Stomach (tissue), 9 donors: ENCODE data around the gene CBX8. TPM values are rescaled to one million over a fixed set of nuclear protein-coding genes. Genes with fewer than 3 reads are reported as not detected.

Experiments used
- DNase-seq, 2 donors: peaks; one replicate each; pipeline versions ENCODE4 v3.0.0 to v3.0.0-alpha.2; 2013 to 2019
- H3K27ac ChIP-seq, 5 donors: fragments of 200-600 bp in 4 of 5; sonication (generic) in 4 of 5; one replicate each; pipeline ENCODE4 v1.5.1; 2013 to 2019; ENCODE audit warnings: mild to moderate bottlenecking in 1 of 5, moderate library complexity in 1 of 5
- H3K27me3 ChIP-seq, 3 donors: fragments of 200-600 bp; sonication (generic); one replicate each; pipeline ENCODE4 v1.5.1; 2017 to 2019; ENCODE audit warnings: mixed run types in 1 of 3
- H3K36me3 ChIP-seq, 4 donors: fragments of 200-600 bp; sonication (generic); 1 replicate in 3 of 4; 2 replicates in 1 of 4; pipeline ENCODE4 v1.5.1; 2016 to 2019
- H3K4me1 ChIP-seq, 4 donors: fragments of 200-600 bp; sonication (generic); one replicate each; pipeline ENCODE4 v1.5.1; 2016 to 2019
- H3K4me3 ChIP-seq, 4 donors: fragments of 200-600 bp; sonication (generic) in 3 of 4; one replicate each; pipeline ENCODE4 v1.5.1; 2016 to 2019; ENCODE audit warnings: mild to moderate bottlenecking in 1 of 4
- H3K9me3 ChIP-seq, 4 donors: fragments of 200-600 bp; sonication (generic); one replicate each; pipeline ENCODE4 v1.5.1; 2016 to 2019
- EP300 ChIP-seq: sonication (generic); formaldehyde crosslinking; IDR thresholded peaks from one replicate; pipeline ENCODE4 v1.6.1; 2017; ENCODE audit warnings: antibody characterized with exemption
- POLR2A ChIP-seq, 4 donors: fragments of 450-650 bp; IDR thresholded peaks; one replicate each; pipeline ENCODE4 v1.6.1; 2016; ENCODE audit warnings: antibody characterized with exemption in 4 of 4, control low read depth in 2 of 4, mild to moderate bottlenecking in 1 of 4, moderate library complexity in 1 of 4
- POLR2AphosphoS5 ChIP-seq, 3 donors: sonication (generic); formaldehyde crosslinking; IDR thresholded peaks; one replicate each; pipeline ENCODE4 v1.6.1; 2016; ENCODE audit warnings: antibody characterized with exemption in 3 of 3
- WGBS, 5 donors: extraction: QIAGEN DNeasy Blood & Tissue Kit in 3 of 5; methylation state at CpG; one replicate each; pipeline versions ENCODE4 v1.1.5 to v1.1.7; 2013 to 2018; 5-methylcytosine and 5-hydroxymethylcytosine counted together
- intact Hi-C: fragments of 100-400 bp; cut with DNase I; formaldehyde crosslinking; loops from one replicate; pipeline ENCODE4 v1.15.1; 2023; ENCODE audit warnings: low total_unique reads
- polyA plus RNA-seq, 3 donors: library from polyadenylated mRNA; stranded (reverse); fragments of 200-250 nt; gene quantifications; one replicate each; pipeline ENCODE4 v1.2.3, GENCODE V29; 2013
- total RNA-seq, 5 donors: library from RNA; depleted of rRNA; stranded (reverse); fragments of >200 nt; gene quantifications; one replicate each; pipeline versions ENCODE4 v1.1.0 to v1.2.3, GENCODE V29; 2014 to 2016
- TF ChIP-seq, protein P1 (sequence below), 7 experiments: fragments of 450-650 bp in 4 of 7; fragments of 200-600 bp in 3 of 7; sonication (generic) in 3 of 7; IDR thresholded peaks; one replicate each; pipeline ENCODE4 v1.5.1; 2016 to 2019; ENCODE audit warnings: antibody characterized with exemption in 7 of 7, control low read depth in 2 of 7, mild to moderate bottlenecking in 1 of 7
- donor health status: healthy with polysubstance abuse.
- donor health status: Bipolar disorder and iron deficiency.
- donor health status: healthy.

Gene CBX8
- total and polyA plus RNA-seq, 8 donors = 0.76 to 140 (median 3.1) TPM; not detected in 2

DNA sequence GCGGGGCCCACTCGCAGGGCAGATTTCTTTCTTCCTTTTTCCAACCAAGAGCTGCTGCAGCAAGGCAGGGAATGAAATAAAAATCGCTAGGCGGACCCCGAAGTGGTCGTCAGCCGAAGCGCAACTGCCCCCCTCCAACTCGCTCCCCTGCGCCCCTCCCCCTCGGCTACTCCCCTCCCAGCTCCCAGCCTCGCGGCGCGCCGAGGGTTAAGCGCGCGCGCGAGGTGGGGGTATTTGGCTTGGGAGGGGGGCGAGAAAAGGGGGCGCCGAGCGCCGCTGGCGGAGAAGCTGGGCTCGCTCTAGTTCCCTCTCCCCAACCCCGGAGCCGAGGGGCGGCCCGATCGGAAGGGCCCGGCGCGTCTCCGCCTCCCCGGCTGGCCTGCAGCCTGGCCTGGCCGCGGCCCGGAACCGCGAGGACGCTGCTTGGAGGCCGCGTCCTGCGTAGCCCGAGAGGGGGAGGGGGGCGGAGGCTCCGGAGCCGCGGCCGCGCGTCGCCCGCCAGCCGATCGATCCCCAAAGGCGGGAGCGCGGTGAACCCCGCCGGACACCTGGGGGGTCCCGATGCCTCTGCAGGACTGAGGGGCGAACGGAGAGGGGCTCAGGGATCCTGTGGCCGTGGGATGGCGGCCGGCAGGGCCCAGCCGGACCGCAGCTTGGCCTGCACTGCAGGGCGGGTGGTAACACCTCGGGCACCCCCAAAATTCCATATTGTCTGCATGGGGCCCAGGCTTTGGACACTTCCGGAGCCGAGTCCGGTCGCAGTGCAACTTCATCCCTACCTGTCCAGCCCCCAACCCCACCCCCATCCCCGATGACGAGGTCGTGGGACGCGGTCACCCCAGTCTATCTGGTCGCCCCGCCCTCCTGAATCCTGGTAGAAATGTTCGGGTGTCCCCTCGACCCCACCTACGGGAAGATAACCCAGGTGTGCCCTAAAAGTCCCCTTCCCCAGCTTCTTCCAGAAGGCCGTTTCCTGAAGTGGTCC lies 47.2 kb upstream of the CBX8 start:
- peaks cover 57 to 67% (median 63%) of the 10 kb centered on the region in 4 donors for H3K4me1 ChIP-seq
- no peaks in the 10 kb centered on the region for H3K36me3 ChIP-seq
- intact Hi-C loops = no loop called here
- TF ChIP-seq EP300 (no peak), POLR2AphosphoS5 (IDR thresholded peaks at IDR 0.05) (peak in 2 of 3 donors; percentile 28 to 70)
- TF ChIP-seq, protein P1, sequence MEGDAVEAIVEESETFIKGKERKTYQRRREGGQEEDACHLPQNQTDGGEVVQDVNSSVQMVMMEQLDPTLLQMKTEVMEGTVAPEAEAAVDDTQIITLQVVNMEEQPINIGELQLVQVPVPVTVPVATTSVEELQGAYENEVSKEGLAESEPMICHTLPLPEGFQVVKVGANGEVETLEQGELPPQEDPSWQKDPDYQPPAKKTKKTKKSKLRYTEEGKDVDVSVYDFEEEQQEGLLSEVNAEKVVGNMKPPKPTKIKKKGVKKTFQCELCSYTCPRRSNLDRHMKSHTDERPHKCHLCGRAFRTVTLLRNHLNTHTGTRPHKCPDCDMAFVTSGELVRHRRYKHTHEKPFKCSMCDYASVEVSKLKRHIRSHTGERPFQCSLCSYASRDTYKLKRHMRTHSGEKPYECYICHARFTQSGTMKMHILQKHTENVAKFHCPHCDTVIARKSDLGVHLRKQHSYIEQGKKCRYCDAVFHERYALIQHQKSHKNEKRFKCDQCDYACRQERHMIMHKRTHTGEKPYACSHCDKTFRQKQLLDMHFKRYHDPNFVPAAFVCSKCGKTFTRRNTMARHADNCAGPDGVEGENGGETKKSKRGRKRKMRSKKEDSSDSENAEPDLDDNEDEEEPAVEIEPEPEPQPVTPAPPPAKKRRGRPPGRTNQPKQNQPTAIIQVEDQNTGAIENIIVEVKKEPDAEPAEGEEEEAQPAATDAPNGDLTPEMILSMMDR (IDR thresholded peaks at IDR 0.05) = no peak
- H3K27me3 ChIP-seq = peaks cover 31 to 83% (median 46%) of the 10 kb centered on the region in 3 donors
- peak overlapping the region; percentile 37 to 78 (median 50) for H3K27ac ChIP-seq
- H3K4me3 ChIP-seq = peak overlapping the region; percentile 51 to 58 (median 54)
- H3K9me3 ChIP-seq = no peaks in the 10 kb centered on the region
- peak; percentile 70 to 92 for DNase-seq
- 1 to 8% (median 2%) methylated on average over 24 to 89 of the region's 89 CpGs for WGBS, 5 donors

- intact Hi-C loops = no loop called here
- Histone ChIP-seq H3K36me3 (no peaks in the 10 kb centered on the region), H3K4me3 (peak overlapping the region; percentile 51 to 58 (median 54)), H3K27me3 (peaks cover 31 to 83% (median 46%) of the 10 kb centered on the region in 3 donors), H3K9me3 (no peaks in the 10 kb centered on the region), H3K27ac (peak overlapping the region in 3 of 5 donors; percentile 46 to 78 (median 70)), H3K4me1 (peaks cover 57 to 67% (median 64%) of the 10 kb centered on the region in 4 donors)
- no peak for DNase-seq
- TF ChIP-seq POLR2AphosphoS5 (IDR thresholded peaks at IDR 0.05) = no peak
- no peak for TF ChIP-seq POLR2A (IDR thresholded peaks at IDR 0.05)
- TF ChIP-seq, protein P1 (IDR thresholded peaks at IDR 0.05) = no peak
- no peak for TF ChIP-seq EP300
- WGBS, 5 donors = 0 to 2% (median 1%) methylated on average over 35 to 39 of the region's 39 CpGs
These were observed 46.6 kb upstream of the CBX8 start for GRCh38 chr17:79843474-79843815.

DNA sequence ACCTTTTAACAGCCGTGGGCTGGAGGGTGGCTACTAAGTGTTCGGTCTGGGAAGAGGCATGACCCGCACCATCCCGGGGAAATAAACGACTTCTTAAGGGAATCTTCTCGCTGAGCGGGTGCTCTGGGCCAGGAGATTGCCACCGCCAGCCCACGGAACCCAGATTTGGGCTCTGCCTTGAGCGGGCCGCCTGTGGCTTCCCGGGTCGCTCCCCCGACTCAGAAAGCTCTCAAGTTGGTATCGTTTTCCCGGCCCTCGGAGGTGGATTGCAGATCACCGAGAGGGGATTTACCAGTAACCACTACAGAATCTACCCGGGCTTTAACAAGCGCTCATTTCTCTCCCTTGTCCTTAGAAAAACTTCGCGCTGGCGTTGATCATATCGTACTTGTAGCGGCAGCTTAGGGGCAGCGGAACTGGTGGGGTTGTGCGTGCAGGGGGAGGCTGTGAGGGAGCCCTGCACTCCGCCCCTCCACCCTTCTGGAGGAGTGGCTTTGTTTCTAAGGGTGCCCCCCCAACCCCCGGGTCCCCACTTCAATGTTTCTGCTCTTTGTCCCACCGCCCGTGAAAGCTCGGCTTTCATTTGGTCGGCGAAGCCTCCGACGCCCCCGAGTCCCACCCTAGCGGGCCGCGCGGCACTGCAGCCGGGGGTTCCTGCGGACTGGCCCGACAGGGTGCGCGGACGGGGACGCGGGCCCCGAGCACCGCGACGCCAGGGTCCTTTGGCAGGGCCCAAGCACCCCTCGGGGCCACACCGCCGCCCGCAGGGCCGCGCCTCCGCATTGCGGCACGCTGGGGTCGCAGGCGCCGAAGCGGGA lies 46.0 kb upstream of the CBX8 start:
- peaks cover 31 to 82% (median 46%) of the 10 kb centered on the region in 3 donors for H3K27me3 ChIP-seq
- 3 to 6% (median 4%) methylated on average over 37 to 66 of the region's 66 CpGs for WGBS, 5 donors
- peak overlapping the region in 1 of 5 donors; percentile 70 for H3K27ac ChIP-seq
- peaks cover 59 to 71% (median 68%) of the 10 kb centered on the region in 4 donors for H3K4me1 ChIP-seq
- H3K36me3 ChIP-seq = no peaks in the 10 kb centered on the region
- H3K4me3 ChIP-seq = peak overlapping the region; percentile 51 to 58 (median 54)
- no peak for TF ChIP-seq EP300
- no peak for TF ChIP-seq POLR2AphosphoS5 (IDR thresholded peaks at IDR 0.05)
- no peak for TF ChIP-seq POLR2A (IDR thresholded peaks at IDR 0.05)
- TF ChIP-seq, protein P1 (IDR thresholded peaks at IDR 0.05) = no peak
- DNase-seq = peak in 1 of 2 donors; percentile 71
- no peaks in the 10 kb centered on the region for H3K9me3 ChIP-seq
- intact Hi-C loops = no loop called here

- H3K4me3 ChIP-seq = peak overlapping the region in 2 of 4 donors; percentile 50 to 56
- H3K27ac ChIP-seq = no peak overlapping the region
- no peak for DNase-seq
- intact Hi-C loops = no loop called here
- no peaks in the 10 kb centered on the region for H3K36me3 ChIP-seq
- peaks cover 66 to 78% (median 75%) of the 10 kb centered on the region in 4 donors for H3K4me1 ChIP-seq
- no peaks in the 10 kb centered on the region for H3K9me3 ChIP-seq
- 6 to 14% (median 8%) methylated on average over 13 to 20 of the region's 20 CpGs for WGBS, 5 donors
- no peak for TF ChIP-seq POLR2AphosphoS5 (IDR thresholded peaks at IDR 0.05)
- TF ChIP-seq, protein P1 (IDR thresholded peaks at IDR 0.05) = no peak
- TF ChIP-seq EP300 = no peak
- no peak for TF ChIP-seq POLR2A (IDR thresholded peaks at IDR 0.05)
- peaks cover 31 to 76% (median 46%) of the 10 kb centered on the region in 3 donors for H3K27me3 ChIP-seq
These were observed 45.3 kb upstream of the CBX8 start for GRCh38 chr17:79842136-79842655.
